H54 (cell line): Measurements from ENCODE around the gene CAMK2N1.
A peak's percentile ranks its signal among the peaks of the same experiment; 100 is the strongest.

Source experiments
- DNase-seq: peaks from one replicate; pipeline ENCODE4 v3.0.0; 2011; ENCODE audit warnings: low spot score, mixed read lengths; ENCODE audit not compliant: insufficient read length
- FAIRE-seq: peaks from 3 replicates; lab custom pipeline; 2011; peaks lifted over from hg19 to GRCh38; lab: Jason Lieb, UNC
- POLR2A ChIP-seq: IDR thresholded peaks from 2 replicates; pipeline ENCODE4 v1.6.1; 2011; ENCODE audit warnings: low read depth, mild to moderate bottlenecking, low read length

Gene CAMK2N1

DNA sequence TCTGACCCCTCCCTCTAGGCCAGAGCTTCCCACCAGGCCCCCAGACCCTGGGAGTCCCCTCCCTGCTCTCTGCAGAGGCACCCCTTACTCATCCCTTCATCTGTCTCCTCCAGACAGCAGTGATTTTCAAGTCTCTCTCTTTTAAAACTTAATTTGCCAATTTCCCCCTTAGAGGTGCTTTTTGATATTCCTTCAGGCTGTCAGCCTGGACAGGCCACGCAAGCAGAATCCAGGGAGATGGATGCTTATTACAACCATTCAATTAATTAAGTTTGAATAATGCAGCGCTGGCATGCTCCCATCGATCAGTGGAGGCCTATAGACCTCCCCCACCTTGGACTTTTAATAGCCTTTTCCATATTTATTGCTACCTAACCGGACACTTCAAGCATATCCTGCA, 6.2 kb downstream of the CAMK2N1 start:
- DNase-seq: no peak
- FAIRE-seq: no peak
- no peak for TF ChIP-seq POLR2A

DNA sequence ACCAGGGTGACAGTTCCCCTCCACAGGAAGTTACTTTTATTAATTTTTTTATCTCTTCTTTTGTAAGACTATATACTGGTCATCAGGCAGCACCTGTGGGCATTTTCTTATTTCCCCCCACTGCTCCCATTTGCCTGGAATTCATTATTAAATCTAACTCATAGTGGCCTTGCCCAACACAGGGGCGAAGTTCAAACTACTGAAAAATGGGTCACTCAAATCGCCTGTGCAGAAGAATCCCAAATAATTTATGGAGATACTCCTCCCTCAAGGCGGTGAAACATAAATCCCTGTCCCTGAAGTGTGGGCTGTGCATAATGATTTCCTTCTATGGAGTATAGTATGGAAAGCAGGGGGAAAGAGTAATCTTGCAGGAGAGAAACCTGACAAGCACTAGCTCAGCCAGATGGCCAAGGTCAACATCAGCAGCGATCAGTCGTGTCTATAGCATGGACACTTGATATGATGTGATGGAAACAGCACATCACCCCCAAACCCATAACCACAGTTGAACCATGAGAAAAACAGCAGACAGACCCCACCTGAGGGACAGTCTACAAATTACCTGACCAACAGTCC, 7.9 kb downstream of the CAMK2N1 start:
- no peak for TF ChIP-seq POLR2A
- FAIRE-seq (no peak), DNase-seq (no peak)

DNA sequence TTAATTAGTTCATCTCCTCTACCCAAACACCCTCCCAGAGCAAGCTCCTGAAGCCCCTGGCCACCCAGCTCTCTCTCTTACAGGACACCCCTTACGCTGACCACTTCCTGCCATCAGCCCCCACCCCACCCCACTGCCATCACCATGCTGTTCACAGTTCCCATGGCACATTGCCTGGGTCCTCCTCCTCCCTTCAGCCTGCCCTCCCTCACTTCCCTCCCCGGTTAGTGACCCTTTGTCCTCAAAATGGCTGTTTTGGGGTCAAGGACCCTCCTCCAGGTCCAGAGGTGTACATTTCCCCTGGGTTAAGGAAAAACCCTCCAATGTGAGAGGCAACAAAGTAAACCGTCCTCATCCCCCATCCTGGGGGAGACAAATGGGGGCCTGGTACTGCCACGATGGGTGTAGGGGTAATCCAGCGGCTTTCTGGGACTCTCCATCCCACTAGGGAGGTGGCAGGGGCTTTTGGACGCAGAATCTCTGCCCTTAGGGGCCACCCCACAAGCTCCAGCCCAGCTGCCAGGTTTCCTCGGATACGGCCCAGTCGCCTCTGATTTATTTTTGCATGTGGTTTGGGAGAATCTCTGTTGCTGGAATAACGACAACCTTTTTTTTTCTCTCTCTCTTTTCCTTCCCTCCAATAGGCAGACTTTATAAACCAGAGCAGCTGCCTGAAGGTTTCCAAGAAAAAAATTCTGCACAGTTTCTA, 8.5 kb downstream of the CAMK2N1 start:
- DNase-seq (no peak), FAIRE-seq (no peak)
- no peak for TF ChIP-seq POLR2A

DNA sequence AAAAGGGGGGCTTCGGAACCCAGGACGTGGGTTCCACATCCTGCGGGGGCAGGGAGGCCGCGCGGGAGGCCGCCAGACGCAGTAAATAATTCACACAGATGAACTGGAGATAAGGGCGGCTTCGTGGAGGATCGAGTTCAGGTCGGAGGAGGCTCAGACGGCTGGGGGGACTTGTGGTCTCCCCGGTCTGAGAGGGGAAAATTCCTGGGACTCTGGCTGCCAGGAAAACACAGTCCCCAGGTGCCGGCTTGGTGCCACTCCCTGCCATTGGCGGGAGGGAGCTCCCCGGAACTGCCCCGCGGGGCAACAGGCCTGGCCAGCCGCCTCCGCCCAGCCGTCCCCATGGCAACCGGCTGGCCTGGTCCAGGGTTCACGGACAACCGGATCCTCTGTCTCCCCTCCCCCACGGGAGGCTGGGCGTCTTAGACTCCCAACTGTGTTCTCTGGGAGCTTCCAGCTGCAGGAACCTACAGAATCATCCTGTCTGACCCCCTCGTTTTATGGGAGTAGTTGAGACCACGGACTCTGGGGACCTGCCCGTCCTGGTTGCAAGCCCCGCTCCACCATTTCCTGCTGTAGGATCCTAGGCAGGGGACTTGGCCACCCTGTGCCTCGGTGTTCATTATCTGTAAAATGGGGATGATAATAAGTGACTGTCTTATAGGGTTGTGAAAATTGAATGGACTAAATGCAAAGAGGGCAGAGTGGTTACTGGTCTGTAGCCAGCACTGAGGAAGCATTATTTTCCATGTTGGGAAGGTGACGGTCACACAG, 9.6 kb downstream of the CAMK2N1 start:
- FAIRE-seq: peak; percentile 85
- DNase-seq: peak; percentile 74
- TF ChIP-seq POLR2A: no peak

DNA sequence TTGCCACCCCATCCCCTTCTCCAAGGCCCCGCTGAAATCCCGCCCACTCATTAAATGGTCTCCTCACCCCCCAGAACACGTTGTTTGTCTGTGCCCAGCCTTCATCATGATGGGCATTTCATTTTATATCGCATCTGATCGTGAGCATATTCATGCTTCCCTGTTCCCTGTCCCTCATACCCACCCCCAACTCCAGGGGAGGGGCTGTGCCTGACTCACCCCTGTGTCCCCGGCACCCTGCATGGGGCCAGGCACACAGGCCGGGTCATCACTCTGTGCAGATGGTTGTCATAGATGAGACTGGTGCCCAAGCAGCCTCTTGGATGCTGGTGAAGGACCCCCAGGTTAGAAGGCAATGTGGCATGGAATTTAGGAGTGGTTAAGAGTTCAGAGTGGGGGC, 11.0 kb downstream of the CAMK2N1 start:
- TF ChIP-seq POLR2A: no peak
- DNase-seq (no peak), FAIRE-seq (no peak)

DNA sequence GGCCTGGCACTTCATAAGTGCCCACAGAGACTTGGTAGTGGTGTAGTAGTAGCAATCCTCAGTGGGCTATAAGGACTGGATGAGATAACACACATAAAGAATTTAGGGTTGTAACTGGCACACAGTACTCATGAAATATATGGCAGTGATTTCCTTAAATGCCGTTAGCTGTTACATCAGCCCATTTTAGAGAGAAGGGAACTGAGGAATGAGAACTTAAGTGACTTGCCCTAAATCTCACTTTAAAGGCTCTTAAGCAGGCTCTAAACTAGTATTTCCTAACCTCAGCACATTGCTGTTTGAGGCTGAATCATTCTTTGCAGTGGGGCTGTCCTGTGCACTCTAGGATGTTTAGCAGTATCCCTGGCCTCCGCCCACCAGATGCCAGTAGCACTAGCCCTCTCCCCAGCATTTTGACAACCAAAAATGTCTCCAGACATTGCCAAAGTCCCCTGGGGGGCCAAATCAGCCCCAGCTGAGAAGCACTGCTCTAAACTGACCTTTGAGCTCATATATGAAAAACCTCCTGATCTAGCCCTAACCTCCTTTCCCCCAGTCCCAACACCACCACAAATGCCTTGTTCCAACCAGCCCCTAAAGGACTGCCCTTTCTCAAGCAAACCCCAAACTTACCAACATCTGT, 11.6 kb downstream of the CAMK2N1 start:
- DNase-seq: no peak
- no peak for FAIRE-seq
- no peak for TF ChIP-seq POLR2A

DNA sequence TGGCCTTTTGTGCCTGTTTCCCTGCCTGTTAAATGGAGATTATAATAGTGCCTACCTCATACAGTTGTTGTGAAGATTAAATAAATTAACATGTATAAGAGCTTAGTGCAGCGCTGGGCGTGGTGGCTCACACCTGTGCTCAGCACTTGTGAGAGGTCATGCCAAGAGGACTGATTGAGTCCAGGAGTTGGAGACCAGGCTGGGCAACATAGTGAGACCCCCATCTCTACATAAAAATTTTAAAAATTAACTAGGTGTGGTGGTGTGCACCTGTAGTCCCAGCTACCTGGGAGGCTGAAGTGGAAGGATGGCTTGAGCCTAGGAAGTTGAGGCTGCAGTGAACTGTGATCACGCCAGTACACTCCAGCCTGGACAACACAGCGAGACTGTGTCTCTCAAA, 12.1 kb downstream of the CAMK2N1 start:
- FAIRE-seq (no peak), DNase-seq (no peak)
- TF ChIP-seq POLR2A: no peak

DNA sequence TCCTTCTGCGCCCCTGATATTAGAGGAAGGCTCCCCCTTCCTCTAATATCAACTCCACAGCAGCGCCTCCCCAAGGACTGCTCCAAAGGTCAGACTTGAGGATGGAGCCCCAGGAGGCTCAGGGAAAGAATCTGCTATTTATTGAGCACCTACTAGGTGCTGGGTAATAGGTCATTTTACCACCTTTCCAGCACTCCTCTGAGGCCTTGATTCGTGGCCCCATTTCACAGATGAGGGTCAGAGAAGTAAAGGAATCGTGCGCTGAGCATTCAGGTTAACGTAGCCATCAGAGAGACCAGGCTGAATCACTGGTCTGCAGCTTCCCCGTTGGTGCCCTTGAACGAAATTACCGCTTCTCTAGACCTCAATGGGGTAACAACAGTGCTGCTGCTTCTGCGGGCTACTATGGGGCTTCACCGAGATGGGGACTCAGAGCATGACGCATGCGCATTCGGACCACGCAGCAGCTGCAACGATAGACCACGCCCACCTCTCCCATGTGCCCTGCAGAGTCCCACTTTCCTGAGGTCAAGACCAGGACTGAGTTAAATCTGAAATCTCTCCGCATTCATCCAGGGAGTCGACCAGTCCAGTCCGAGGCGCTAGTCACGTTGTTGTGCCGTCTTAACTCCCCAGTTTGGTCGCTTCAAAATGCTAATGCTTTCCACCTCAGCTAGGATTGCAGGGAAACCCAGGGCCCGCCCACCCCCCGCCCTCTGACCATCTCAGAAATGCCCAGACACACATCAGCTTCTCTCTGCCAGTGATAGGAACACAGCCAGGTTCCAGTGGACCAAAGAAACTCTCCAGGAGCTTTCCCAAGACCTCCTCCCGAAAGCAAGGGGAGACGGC, 12.9 kb downstream of the CAMK2N1 start:
- DNase-seq: no peak
- TF ChIP-seq POLR2A: no peak
- FAIRE-seq: no peak

DNA sequence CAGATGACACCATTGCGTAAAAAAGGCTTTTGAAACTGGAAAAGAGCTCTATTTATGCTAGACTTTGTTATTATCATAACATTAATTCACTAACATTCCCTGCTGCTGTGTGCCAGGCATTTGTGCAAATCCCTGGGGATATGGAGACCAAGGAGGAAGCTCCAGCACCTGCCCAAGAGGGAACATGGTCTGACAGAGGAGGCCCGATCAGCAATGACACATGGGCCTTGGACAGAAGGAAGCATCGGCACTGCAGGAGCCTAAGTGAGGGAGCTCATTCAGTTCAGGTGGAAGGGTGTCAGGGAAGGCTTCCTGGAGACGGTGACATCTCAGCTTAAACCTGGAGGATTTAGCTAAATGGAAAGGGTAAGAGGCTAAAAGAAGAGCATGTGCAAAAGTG, 13.9 kb downstream of the CAMK2N1 start:
- DNase-seq: no peak
- TF ChIP-seq POLR2A: no peak
- no peak for FAIRE-seq

DNA sequence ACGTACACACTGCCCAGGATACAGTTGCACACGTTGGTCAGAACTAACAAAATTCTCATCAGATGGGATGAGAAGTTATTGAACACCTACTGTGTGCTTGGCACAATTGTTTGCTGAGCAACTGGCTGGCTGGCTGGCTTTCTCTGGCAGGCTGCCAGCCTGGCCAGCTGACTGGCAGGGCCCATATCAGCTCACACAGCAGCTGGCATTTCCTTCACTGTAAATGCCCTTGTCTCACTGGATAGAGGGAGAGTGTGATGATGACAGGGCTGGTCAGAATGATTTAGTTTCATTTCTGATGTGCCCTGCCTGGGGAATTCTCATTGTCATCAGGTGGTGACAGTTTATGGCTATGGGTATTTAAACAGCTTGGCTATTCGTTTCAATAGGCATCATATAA, 15.8 kb downstream of the CAMK2N1 start:
- FAIRE-seq (no peak), DNase-seq (no peak)
- no peak for TF ChIP-seq POLR2A

DNA sequence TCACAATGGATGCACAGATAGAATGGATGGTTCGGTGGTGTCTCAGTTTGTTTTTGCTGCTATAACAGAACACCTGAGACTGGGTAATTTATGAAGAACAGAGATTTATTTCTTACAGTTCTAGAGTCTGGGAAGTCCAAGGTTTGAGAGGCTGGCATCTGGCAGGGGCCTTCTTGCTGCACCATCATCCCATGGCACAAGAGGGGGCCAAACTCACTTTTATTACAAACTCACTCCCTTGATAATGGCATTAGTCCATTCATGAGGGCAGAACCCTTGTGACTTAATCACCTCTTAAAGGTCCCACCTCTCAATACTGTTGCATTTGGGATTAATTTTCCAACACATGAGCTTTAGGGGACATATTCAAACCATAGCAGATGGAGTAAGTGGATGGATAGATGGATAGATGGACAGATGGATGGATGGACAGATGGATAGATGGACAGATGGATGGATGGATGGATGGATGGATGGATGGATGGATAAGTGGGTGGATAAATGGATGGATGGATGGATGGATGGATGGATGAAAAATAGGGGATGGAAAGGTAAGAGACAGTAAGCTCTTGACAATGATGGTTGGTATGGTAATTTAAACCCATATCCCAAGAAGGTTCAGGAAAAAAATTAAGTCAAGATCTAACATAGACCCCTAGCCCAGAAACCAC, 16.5 kb downstream of the CAMK2N1 start:
- DNase-seq (no peak), FAIRE-seq (no peak)
- TF ChIP-seq POLR2A: no peak

DNA sequence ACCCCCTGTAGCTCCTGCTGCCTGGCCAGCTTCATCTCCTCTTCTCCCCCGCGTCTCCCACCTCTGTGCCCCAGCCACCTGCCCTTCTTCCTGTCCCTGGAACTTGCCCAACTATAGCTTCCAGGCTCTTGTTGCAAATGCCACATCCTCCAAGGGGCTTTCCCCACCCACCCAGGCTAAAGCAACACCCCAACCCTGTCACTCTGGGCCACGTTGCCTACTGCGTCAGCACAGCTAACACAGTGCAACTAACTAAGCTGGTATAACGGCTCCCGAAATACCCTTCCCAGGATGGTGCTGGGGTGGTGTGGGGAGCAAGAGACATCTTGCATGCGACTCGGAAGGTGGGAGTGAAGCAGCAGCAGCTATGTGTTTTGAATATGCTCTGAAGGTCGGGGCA, 19.7 kb downstream of the CAMK2N1 start:
- FAIRE-seq (no peak), DNase-seq (no peak)
- no peak for TF ChIP-seq POLR2A

DNA sequence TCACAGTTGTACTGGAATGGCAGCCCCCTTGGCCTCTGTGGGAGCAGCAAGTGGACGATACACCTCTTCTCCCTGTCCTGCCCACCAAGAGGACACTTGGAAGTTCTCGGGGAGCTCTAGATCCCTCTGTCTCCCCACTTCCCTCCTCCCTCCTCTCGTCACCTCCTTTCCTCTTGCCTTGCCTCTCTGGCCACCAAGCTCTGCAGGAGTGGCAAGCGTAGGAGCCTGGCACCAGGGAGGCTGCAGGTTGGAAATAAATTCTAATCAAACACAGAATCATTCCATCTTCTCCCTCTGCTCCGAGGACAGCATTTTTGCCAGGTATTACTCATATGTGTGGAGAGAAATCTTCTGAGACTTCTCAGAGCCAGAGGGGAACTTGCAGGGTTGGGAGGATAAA, 20.8 kb downstream of the CAMK2N1 start:
- DNase-seq: no peak
- TF ChIP-seq POLR2A: no peak
- FAIRE-seq: no peak

DNA sequence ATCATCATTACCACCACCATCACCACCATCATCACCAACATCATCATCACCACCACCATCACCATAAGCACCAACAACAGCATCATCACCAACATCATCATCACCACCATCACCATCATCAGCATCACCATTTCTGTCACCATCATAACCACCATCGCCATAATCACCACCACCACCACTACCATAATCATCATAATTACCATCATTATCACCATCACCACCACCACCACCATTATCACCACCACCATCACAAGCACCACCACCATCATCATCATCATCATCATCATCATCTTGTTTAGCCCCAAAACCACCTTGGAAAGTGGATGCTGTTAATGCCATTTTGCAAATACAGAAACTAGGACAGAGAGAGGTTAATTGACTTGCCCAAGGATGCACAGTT, 22.5 kb downstream of the CAMK2N1 start:
- DNase-seq: no peak
- TF ChIP-seq POLR2A: no peak
- no peak for FAIRE-seq
